ENCODE measurements around the gene CUX1. TPM values are rescaled to one million over a fixed set of nuclear protein-coding genes. Genes with fewer than 3 reads are reported as not detected.

CUX1 gene
- total and polyA plus RNA-seq, 10 of the 15 experiments (the other 5 are each of a cell fraction or from before 2014, with no cell fraction given) = 6.1 to 48.6 (median 25.9) TPM

DNA sequence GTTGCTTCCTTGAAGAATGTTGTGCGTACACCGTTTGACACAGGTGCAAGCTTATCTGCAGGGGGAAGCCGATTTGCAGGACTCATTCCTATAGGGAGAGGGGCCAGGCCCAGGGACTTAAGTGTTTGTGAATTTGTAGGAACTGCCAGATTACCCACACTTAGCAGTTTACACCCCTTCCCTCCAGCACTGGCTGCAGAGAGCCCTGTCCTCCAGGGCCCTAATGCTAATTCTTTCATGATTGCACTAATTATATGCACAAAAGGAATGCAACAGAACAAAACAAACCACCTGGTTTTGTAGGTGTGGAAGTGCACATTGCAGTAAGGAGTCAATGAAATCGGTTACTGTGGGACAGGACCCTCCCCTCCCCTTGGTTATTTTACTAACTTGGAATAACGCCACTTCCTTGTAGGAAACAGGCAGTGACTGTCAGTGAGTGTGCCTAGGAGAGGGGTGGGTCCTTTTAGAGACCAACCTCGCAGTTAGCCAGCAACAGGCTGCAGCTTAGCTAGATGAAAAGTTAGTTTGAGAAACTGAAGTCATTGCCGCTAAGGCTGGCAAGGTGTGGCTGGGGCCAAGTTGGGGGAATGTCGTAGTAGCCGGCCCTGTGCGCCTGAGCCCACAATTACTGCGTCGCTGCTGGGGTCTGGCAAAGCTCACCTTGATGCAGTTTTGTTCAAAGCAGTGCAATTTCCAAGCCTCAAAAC lies 60.6 kb downstream of the CUX1 start:
- intact Hi-C loops (cut with micrococcal nuclease; ENCODE audit: unreplicated experiment) = no loop called here

More for the DNA sequence above, 60.6 kb downstream of the CUX1 start:
- H3K79me2 ChIP-seq (ENCODE audit: control insufficient read depth, insufficient read depth, low read length) = peaks cover 7% of the 10 kb centered on the region
- no peak overlapping the region for H3K9ac ChIP-seq (ENCODE audit: control insufficient read depth, insufficient read depth, low read length)
- no peak overlapping the region for H2AFZ ChIP-seq (ENCODE audit: control insufficient read depth, low read depth, low read length)
- TF ChIP-seq ELK1 (IDR thresholded peaks at IDR 0.05; ENCODE audit: low read depth, low read length) (no peak), TCF7 (IDR thresholded peaks at IDR 0.05; ENCODE audit: borderline replicate concordance) (no peak), ZBTB33 (IDR thresholded peaks at IDR 0.05) (no peak), RUNX3 (IDR thresholded peaks at IDR 0.05; ENCODE audit: low read length) (no peak), SREBF2 (IDR thresholded peaks at IDR 0.05; ENCODE audit: low read length) (no peak), SRF (IDR thresholded peaks at IDR 0.05; ENCODE audit: low read depth in 2 of 2, low read length in 2 of 2) (no peak), GATAD2B (conservative IDR thresholded peaks at IDR 0.05; ENCODE audit: low read depth) (no peak), CHD4 (IDR thresholded peaks at IDR 0.05) (no peak), POLR2AphosphoS2 (IDR thresholded peaks at IDR 0.05; ENCODE audit: low read depth, low read length) (no peak)
- no peaks in the 10 kb centered on the region for H3K9me3 ChIP-seq (replicated peaks; ENCODE audit: control insufficient read depth, insufficient read depth, low read length)
- ChIA-PET CTCF (no interaction called here), POLR2A (no interaction called here), RAD21 (ENCODE audit: unreplicated experiment) (no interaction called here), SMC1A (ENCODE audit: uncharacterized antibody, unreplicated experiment) (interaction anchor here (0.7 to 1.6 kb wide), 2 partner anchors 21 to 48 kb away, joined by 3 to 7 read pairs; no protein-coding TSS in a partner anchor)
- in situ Hi-C loops (cut with MboI) = no loop called here
- 0 out of 4 replicates have a peak, but pooled peaks cover 0 to 6% of the 10 kb centered on the region in 2 experiments for H3K36me3 ChIP-seq (ENCODE audit: control insufficient read depth in 2 of 2, insufficient read depth in 2 of 2, low read length in 1 of 2)
- H3K27me3 ChIP-seq (replicated peaks in 1 of 2; ENCODE audit: control insufficient read depth in 2 of 2, insufficient read depth in 2 of 2, low read length in 1 of 2) = no peaks in the 10 kb centered on the region
- FAIRE-seq = no peak
- 88% methylated on average over 12 of the region's 12 CpGs for WGBS (ENCODE audit: insufficient coverage, insufficient replicate concordance, low lambda C conversion rate, missing lambda C conversion rate)
- H3K4me3 ChIP-seq = no peak overlapping the region
- no TSS peak for BruUV-seq (replicated peaks)
- no peak overlapping the region for H3K27ac ChIP-seq (ENCODE audit: control insufficient read depth, insufficient read depth)
- no peak for ATAC-seq
- H3K4me2 ChIP-seq (ENCODE audit: control insufficient read depth, insufficient read depth) = no peak overlapping the region
- no peak for DNase-seq (ENCODE audit: low read depth, low spot score)
- H3K4me1 ChIP-seq (ENCODE audit: control insufficient read depth, insufficient read depth, low read length) = no peaks in the 10 kb centered on the region
- no peaks in the 10 kb centered on the region for H4K20me1 ChIP-seq (ENCODE audit: control insufficient read depth, insufficient read depth)
